Measurements from ENCODE around the gene GPD1L. TPM values are rescaled to one million over a fixed set of nuclear protein-coding genes. Genes with fewer than 3 reads are reported as not detected.

Gene GPD1L
- total and polyA plus RNA-seq, 2 of the 13 experiments (the other 11 are each of a cell fraction or from before 2014, with no cell fraction given) = 4.9 to 13.7 TPM

GRCh38 chr3:32106132-32106928 lies at the start of gene GPD1L (continued):
- TF ChIP-seq HMGXB4 (CRISPR knock-in tag; IDR thresholded peaks at IDR 0.05; ENCODE audit: borderline replicate concordance in 1 of 2, low read depth in 1 of 2) (0 out of 4 replicates have a peak, but pooled peaks of 1 of the 2 experiments have one; percentile 31), NCOR1 (IDR thresholded peaks at IDR 0.05; ENCODE audit: borderline replicate concordance, low read length) (no peak; the same call in 1 of the 2 replicates), ZNF121 (CRISPR knock-in tag; IDR thresholded peaks at IDR 0.05) (peak; percentile 82), JDP2 (CRISPR knock-in tag; IDR thresholded peaks at IDR 0.05; ENCODE audit: borderline replicate concordance) (no peak), RNF2 (conservative IDR thresholded peaks at IDR 0.05; ENCODE audit: low read depth) (peak; percentile 86; the same call in 1 of the 2 replicates), ZNF510 (CRISPR knock-in tag; IDR thresholded peaks at IDR 0.05; ENCODE audit: low read depth) (peak; percentile 29; the same call in 1 of the 2 replicates), FOXJ3 (CRISPR knock-in tag; IDR thresholded peaks at IDR 0.05; ENCODE audit: borderline replicate concordance) (no peak), ZNF431 (CRISPR knock-in tag; IDR thresholded peaks at IDR 0.05; ENCODE audit: borderline replicate concordance, low read depth) (no peak), ZNF770 (CRISPR knock-in tag; IDR thresholded peaks at IDR 0.05) (peak; percentile 43), ZSCAN31 (CRISPR knock-in tag; IDR thresholded peaks at IDR 0.05; ENCODE audit: low read depth) (peak; percentile 84), ZNF235 (CRISPR knock-in tag; IDR thresholded peaks at IDR 0.05; ENCODE audit: borderline replicate concordance) (peak; percentile 64; the same call in 1 of the 2 replicates), CC2D1A (CRISPR knock-in tag; IDR thresholded peaks at IDR 0.05) (no peak), ELK4 (CRISPR knock-in tag; IDR thresholded peaks at IDR 0.05; ENCODE audit: borderline replicate concordance) (0 out of 2 replicates have a peak, but pooled peaks have one; percentile 48), ELF1 (CRISPR knock-in tag; IDR thresholded peaks at IDR 0.05) (0 out of 2 replicates have a peak, but pooled peaks have one; percentile 14)
- TF ChIP-seq, protein P1, sequence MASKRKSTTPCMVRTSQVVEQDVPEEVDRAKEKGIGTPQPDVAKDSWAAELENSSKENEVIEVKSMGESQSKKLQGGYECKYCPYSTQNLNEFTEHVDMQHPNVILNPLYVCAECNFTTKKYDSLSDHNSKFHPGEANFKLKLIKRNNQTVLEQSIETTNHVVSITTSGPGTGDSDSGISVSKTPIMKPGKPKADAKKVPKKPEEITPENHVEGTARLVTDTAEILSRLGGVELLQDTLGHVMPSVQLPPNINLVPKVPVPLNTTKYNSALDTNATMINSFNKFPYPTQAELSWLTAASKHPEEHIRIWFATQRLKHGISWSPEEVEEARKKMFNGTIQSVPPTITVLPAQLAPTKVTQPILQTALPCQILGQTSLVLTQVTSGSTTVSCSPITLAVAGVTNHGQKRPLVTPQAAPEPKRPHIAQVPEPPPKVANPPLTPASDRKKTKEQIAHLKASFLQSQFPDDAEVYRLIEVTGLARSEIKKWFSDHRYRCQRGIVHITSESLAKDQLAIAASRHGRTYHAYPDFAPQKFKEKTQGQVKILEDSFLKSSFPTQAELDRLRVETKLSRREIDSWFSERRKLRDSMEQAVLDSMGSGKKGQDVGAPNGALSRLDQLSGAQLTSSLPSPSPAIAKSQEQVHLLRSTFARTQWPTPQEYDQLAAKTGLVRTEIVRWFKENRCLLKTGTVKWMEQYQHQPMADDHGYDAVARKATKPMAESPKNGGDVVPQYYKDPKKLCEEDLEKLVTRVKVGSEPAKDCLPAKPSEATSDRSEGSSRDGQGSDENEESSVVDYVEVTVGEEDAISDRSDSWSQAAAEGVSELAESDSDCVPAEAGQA (IDR thresholded peaks at IDR 0.05; ENCODE audit: low read depth) = no peak
- TF ChIP-seq, protein P1 (CRISPR knock-in tag; IDR thresholded peaks at IDR 0.05; ENCODE audit: borderline replicate concordance) = no peak
